GM12878 (cell line): ENCODE data around the gene TYSND1. TPM values are rescaled to one million over a fixed set of nuclear protein-coding genes. Genes with fewer than 3 reads are reported as not detected.
A peak's percentile ranks its signal among the peaks of the same experiment; 100 is the strongest.

Source experiments
- ATAC-seq: fragments of 200-7000 bp; cut with Tn5 transposase; 3 replicates; pipeline ENCODE4 v1.9.1; 2020; ENCODE audit warnings: mild to moderate bottlenecking, moderate library complexity
- BruUV-seq: library from RNA; stranded (reverse); fragments of 400-500 nt; replicated peaks from 2 replicates; lab custom pipeline; 2021; lab: Mats Ljungman, UMichigan
- CTCF ChIA-PET: fragments of 300-600 bp; sonication (Branson Sonifier 250); formaldehyde crosslinking; extraction: SDS; loops from one replicate; lab custom pipeline; 2021; ENCODE audit warnings: inconsistent platforms; lab: Yijun Ruan, JAX
- POLR2A ChIA-PET: fragments of 350-600 bp; formaldehyde crosslinking; extraction: SDS; loops from one replicate; lab custom pipeline; 2021; ENCODE audit warnings: inconsistent platforms; lab: Charles Lee
- RAD21 ChIA-PET: fragments of 300-600 bp; sonication (Branson Sonifier 250); formaldehyde crosslinking; loops from one replicate; lab custom pipeline; 2023; ENCODE audit warnings: antibody characterized with exemption; ENCODE audit not compliant: unreplicated experiment; lab: Charles Lee
- SMC1A ChIA-PET: fragments of 300-600 bp; sonication (Branson Sonifier 250); formaldehyde crosslinking; loops from one replicate; lab custom pipeline; 2023; ENCODE audit not compliant: unreplicated experiment, uncharacterized antibody; lab: Charles Lee
- DNase-seq: peaks from one replicate; pipeline ENCODE4 v3.0.0-alpha.2; 2011; ENCODE audit warnings: low read depth, low spot score
- FAIRE-seq: peaks from 3 replicates; lab custom pipeline; 2011; peaks lifted over from hg19 to GRCh38; lab: Jason Lieb, UNC
- H2AFZ ChIP-seq: 2 replicates; pipeline ENCODE4 v1.6.0; 2011; ENCODE audit warnings: low read depth, low read length, control low read depth; ENCODE audit not compliant: control insufficient read depth
- H3K27ac ChIP-seq: 2 replicates; pipeline ENCODE4 v1.5.1; 2011; ENCODE audit warnings: control low read depth; ENCODE audit not compliant: control insufficient read depth, insufficient read depth
- H3K27me3 ChIP-seq, 2 experiments: replicated peaks in 1 of 2; 2 replicates each; pipeline versions ENCODE4 v1.6.0 to v1.6.1; 2011; ENCODE audit warnings: low read length in 1 of 2; ENCODE audit not compliant: control insufficient read depth in 2 of 2, insufficient read depth in 2 of 2
- H3K36me3 ChIP-seq, 2 experiments: 2 replicates each; pipeline ENCODE4 v1.5.1; 2011; ENCODE audit warnings: low read length in 1 of 2; ENCODE audit not compliant: control insufficient read depth in 2 of 2, insufficient read depth in 2 of 2
- H3K4me1 ChIP-seq: 2 replicates; pipeline ENCODE4 v1.6.1; 2011; ENCODE audit warnings: mild to moderate bottlenecking, low read length, moderate library complexity, mixed read lengths; ENCODE audit not compliant: control insufficient read depth, insufficient read depth
- H3K4me2 ChIP-seq: 2 replicates; pipeline ENCODE4 v1.6.0; 2011; ENCODE audit warnings: control low read depth; ENCODE audit not compliant: control insufficient read depth, insufficient read depth
- H3K4me3 ChIP-seq: fragments of 200-600 bp; sonication (generic); 2 replicates; pipeline ENCODE4 v1.5.1; 2016
- H3K79me2 ChIP-seq: 2 replicates; pipeline ENCODE4 v1.6.0; 2011; ENCODE audit warnings: low read length; ENCODE audit not compliant: control insufficient read depth, insufficient read depth
- H3K9ac ChIP-seq: 2 replicates; pipeline ENCODE4 v1.8.0; 2011; ENCODE audit warnings: low read length, control low read depth, mixed read lengths; ENCODE audit not compliant: control insufficient read depth, insufficient read depth
- H3K9me3 ChIP-seq: replicated peaks from 3 replicates; pipeline ENCODE4 v1.5.1; 2011; ENCODE audit warnings: mild to moderate bottlenecking, low read length; ENCODE audit not compliant: control insufficient read depth, insufficient read depth
- H4K20me1 ChIP-seq: 2 replicates; pipeline ENCODE4 v1.6.0; 2011; ENCODE audit not compliant: control insufficient read depth, insufficient read depth
- BRCA1 ChIP-seq: IDR thresholded peaks from 2 replicates; pipeline ENCODE4 v1.6.1; 2011; ENCODE audit warnings: low read depth, low read length, improper control_type of control experiment
- CEBPB ChIP-seq, 2 experiments: fragments of 150-350 bp in 1 of 2; IDR thresholded peaks; 2 replicates each; pipeline ENCODE4 v1.6.1; 2012 to 2014; ENCODE audit warnings: low read depth in 2 of 2, low read length in 2 of 2, borderline replicate concordance in 1 of 2, inconsistent platforms in 1 of 2
- KDM1A ChIP-seq: fragments of 200-600 bp; sonication (generic); IDR thresholded peaks from 2 replicates; pipeline ENCODE4 v1.6.1; 2016; ENCODE audit warnings: borderline replicate concordance
- MTA3 ChIP-seq: IDR thresholded peaks from 2 replicates; pipeline ENCODE4 v1.6.1; 2012; ENCODE audit warnings: low read length, inconsistent platforms, borderline replicate concordance
- NBN ChIP-seq: fragments of 450-650 bp; IDR thresholded peaks from 2 replicates; pipeline ENCODE4 v1.6.1; 2016
- POLR2AphosphoS2 ChIP-seq: IDR thresholded peaks from 2 replicates; pipeline ENCODE4 v1.6.1; 2011; ENCODE audit warnings: low read depth, mild to moderate bottlenecking, low read length, improper control_type of control experiment, moderate library complexity
- ZSCAN29 ChIP-seq: fragments of 450-650 bp; IDR thresholded peaks from 2 replicates; pipeline ENCODE4 v1.6.1; 2017; ENCODE audit warnings: mild to moderate bottlenecking, moderate library complexity
- WGBS: methylation state at CpG from one replicate; pipeline ENCODE4 v1.1.6; 2016; ENCODE audit warnings: low lambda C conversion rate; ENCODE audit not compliant: insufficient replicate concordance, insufficient coverage; ENCODE audit errors: missing lambda C conversion rate; 5-methylcytosine and 5-hydroxymethylcytosine counted together
- in situ Hi-C: fragments of 300-500 bp; cut with MboI; formaldehyde crosslinking; loops from 9 replicates; pipeline ENCODE4 v1.14.3; 2018; ENCODE audit warnings: mixed read lengths
- intact Hi-C: fragments of 100-400 bp; cut with micrococcal nuclease; formaldehyde crosslinking; loops from one replicate; pipeline ENCODE4 v1.14.2; 2022; ENCODE audit not compliant: unreplicated experiment
- polyA plus RNA-seq, 11 experiments: library from polyadenylated mRNA; depleted of rRNA in 4 of 11; unstranded in 6 of 11; stranded (reverse) in 5 of 11; fragments of >200 nt; fragmentation: Nextera tagmentation in 4 of 11; fragmentation: Illumina TruSeq in 1 of 11; extraction: Ambion mirVana in 4 of 11; extraction: Trizol in 1 of 11; gene quantifications; 1 replicate in 1 of 11; 2 replicates in 10 of 11; pipeline versions ENCODE4 v1.2.1 to v1.2.3, GENCODE V29; 2011 to 2016; ENCODE audit warnings: inconsistent platforms in 2 of 11, missing spikeins in 2 of 11, low read depth in 1 of 11
- total RNA-seq, 4 experiments: library from RNA; depleted of rRNA in 3 of 4; stranded (reverse); fragments of >200 nt in 3 of 4; fragmentation: Illumina TruSeq in 1 of 4; extraction: Trizol in 1 of 4; gene quantifications; 2 replicates each; pipeline versions ENCODE4 v1.2.1 to v1.2.3, GENCODE V29; 2013 to 2021
- TF ChIP-seq, protein P1 (sequence below): IDR thresholded peaks from 2 replicates; pipeline ENCODE4 v1.6.1; 2012; ENCODE audit warnings: low read length, inconsistent platforms
- TF ChIP-seq, protein P2 (sequence below): fragments of 450-650 bp; IDR thresholded peaks from 2 replicates; pipeline ENCODE4 v1.6.1; 2017; ENCODE audit warnings: low read depth, mild to moderate bottlenecking, moderate library complexity

TYSND1 gene
- total and polyA plus RNA-seq, 10 of the 15 experiments (the other 5 are each of a cell fraction or from before 2014, with no cell fraction given), result 1.9 to 21.4 (median 12.0) TPM

DNA sequence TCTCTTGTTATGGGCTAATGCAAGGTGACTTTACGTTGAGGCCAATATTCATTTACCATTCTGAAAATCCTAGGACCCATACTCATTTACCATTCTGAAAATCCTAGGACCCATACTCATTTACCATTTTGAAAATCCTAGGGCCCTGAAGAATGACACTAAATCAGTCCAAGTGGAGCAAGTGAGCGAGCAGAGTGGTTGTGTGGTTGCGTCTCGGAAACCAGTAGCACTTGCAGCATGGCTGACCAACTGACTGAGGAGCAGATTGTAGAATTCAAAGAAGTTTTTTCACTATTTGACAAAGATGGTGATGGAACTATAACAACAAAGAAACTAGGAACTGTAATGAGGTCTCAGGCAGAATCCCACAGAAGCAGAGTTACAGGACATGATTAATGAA is 16.9 kb upstream of the TYSND1 start:
- peaks cover 21% of the 10 kb centered on the region for H3K4me1 ChIP-seq
- peak overlapping the region; percentile 47 for H3K27ac ChIP-seq
- peak overlapping the region; percentile 51 for H3K4me3 ChIP-seq
- SMC1A ChIA-PET, result interaction anchor here (0.8 to 3.3 kb wide), 4 partner anchors 17 to 200 kb away, joined by 4 to 23 read pairs (median 4); partner anchors contain the start of gene TYSND1
- peaks cover 83% of the 10 kb centered on the region for H3K79me2 ChIP-seq
- H3K9ac ChIP-seq, result 0 out of 2 replicates have a peak overlapping the region, but pooled peaks have one; percentile 4
- RAD21 ChIA-PET, result interaction anchor here (1.0 to 3.3 kb wide), 3 partner anchors 17 to 169 kb away, joined by 3 to 30 read pairs (median 3); partner anchors contain the start of gene TYSND1
- in situ Hi-C loops, result no loop called here
- peaks cover 0 to 24% of the 10 kb centered on the region in 2 experiments; a peak in 3 of 4 replicates for H3K36me3 ChIP-seq
- FAIRE-seq (no peak), DNase-seq (no peak)
- no peaks in the 10 kb centered on the region for H3K27me3 ChIP-seq
- BruUV-seq, result no TSS peak
- no peaks in the 10 kb centered on the region for H4K20me1 ChIP-seq
- POLR2A ChIA-PET, result interaction anchor here (1.0 to 1.8 kb wide), 3 partner anchors 12 to 192 kb away, joined by 3 to 7 read pairs (median 4); partner anchors contain the start of gene TYSND1
- no peaks in the 10 kb centered on the region for H3K9me3 ChIP-seq
- CTCF ChIA-PET, result interaction anchor here (1.0 to 3.7 kb wide), 4 partner anchors 17 to 192 kb away, joined by 3 to 35 read pairs (median 4); partner anchors contain the start of gene TYSND1
- TF ChIP-seq KDM1A (no peak), ZSCAN29 (no peak)
- TF ChIP-seq, all 136 proteins: peak for 0
- Histone ChIP-seq H2AFZ (no peak overlapping the region), H3K4me2 (peak overlapping the region; percentile 78)
- intact Hi-C loops, result no loop called here
- 90% methylated on average over 4 of the region's 4 CpGs for WGBS
- no peak for ATAC-seq

DNA sequence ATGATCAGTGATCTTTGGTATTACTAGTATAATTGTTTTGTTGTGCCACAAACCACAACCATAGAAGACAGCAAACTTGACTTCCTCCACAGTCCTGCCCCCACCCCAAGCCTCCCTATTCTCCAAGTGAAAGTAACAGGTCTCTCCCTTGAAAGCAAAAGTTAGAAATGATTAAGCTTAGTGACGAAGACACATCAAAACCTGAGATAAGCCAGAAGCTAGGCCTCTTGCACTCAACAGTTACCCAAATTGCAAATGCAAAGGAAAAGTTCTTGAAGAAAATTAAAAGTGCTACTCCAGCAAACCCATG is 16.3 kb upstream of the TYSND1 start:
- intact Hi-C loops, result no loop called here
- TF ChIP-seq, protein P1, sequence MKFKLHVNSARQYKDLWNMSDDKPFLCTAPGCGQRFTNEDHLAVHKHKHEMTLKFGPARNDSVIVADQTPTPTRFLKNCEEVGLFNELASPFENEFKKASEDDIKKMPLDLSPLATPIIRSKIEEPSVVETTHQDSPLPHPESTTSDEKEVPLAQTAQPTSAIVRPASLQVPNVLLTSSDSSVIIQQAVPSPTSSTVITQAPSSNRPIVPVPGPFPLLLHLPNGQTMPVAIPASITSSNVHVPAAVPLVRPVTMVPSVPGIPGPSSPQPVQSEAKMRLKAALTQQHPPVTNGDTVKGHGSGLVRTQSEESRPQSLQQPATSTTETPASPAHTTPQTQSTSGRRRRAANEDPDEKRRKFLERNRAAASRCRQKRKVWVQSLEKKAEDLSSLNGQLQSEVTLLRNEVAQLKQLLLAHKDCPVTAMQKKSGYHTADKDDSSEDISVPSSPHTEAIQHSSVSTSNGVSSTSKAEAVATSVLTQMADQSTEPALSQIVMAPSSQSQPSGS, result peak; percentile 59
- TF ChIP-seq BRCA1 (no peak), MTA3 (peak; percentile 69; the same call in 1 of the 2 replicates), CEBPB (IDR thresholded peaks at IDR 0.05; ENCODE audit: borderline replicate concordance in 1 of 2, low read depth in 2 of 2, low read length in 2 of 2) (no peak), NBN (0 out of 2 replicates have a peak, but pooled peaks have one; percentile 24), POLR2AphosphoS2 (no peak)
- TF ChIP-seq, protein P2, sequence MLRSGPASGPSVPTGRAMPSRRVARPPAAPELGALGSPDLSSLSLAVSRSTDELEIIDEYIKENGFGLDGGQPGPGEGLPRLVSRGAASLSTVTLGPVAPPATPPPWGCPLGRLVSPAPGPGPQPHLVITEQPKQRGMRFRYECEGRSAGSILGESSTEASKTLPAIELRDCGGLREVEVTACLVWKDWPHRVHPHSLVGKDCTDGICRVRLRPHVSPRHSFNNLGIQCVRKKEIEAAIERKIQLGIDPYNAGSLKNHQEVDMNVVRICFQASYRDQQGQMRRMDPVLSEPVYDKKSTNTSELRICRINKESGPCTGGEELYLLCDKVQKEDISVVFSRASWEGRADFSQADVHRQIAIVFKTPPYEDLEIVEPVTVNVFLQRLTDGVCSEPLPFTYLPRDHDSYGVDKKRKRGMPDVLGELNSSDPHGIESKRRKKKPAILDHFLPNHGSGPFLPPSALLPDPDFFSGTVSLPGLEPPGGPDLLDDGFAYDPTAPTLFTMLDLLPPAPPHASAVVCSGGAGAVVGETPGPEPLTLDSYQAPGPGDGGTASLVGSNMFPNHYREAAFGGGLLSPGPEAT, result peak; percentile 59; the same call in 1 of the 2 replicates

More for the DNA sequence above, 16.3 kb upstream of the TYSND1 start:
- no peak overlapping the region for H3K9ac ChIP-seq
- DNase-seq, result peak; percentile 43
- peak; percentile 7 for FAIRE-seq
- peak; percentile 92 for ATAC-seq
- peaks cover 78% of the 10 kb centered on the region for H3K79me2 ChIP-seq
- BruUV-seq, result no TSS peak
- no peak overlapping the region; the same call in 1 of the 2 replicates for H3K4me3 ChIP-seq
- H4K20me1 ChIP-seq, result no peaks in the 10 kb centered on the region
- peak overlapping the region; percentile 78 for H3K4me2 ChIP-seq
- H3K27ac ChIP-seq, result no peak overlapping the region
- ChIA-PET RAD21 (interaction anchor here (1.0 to 3.3 kb wide), 3 partner anchors 16 to 170 kb away, joined by 3 to 30 read pairs (median 3); partner anchors contain the start of gene TYSND1), CTCF (interaction anchor here (1.0 to 3.7 kb wide), 4 partner anchors 16 to 193 kb away, joined by 3 to 35 read pairs (median 4); partner anchors contain the start of gene TYSND1), POLR2A (interaction anchor here (1.0 to 1.8 kb wide), 3 partner anchors 13 to 193 kb away, joined by 3 to 7 read pairs (median 4); partner anchors contain the start of gene TYSND1), SMC1A (interaction anchor here (0.8 to 3.3 kb wide), 4 partner anchors 17 to 201 kb away, joined by 4 to 23 read pairs (median 4); partner anchors contain the start of gene TYSND1)
- peaks cover 21% of the 10 kb centered on the region for H3K4me1 ChIP-seq
- peaks cover 0 to 24% of the 10 kb centered on the region in 2 experiments; a peak in 3 of 4 replicates for H3K36me3 ChIP-seq
- 0% methylated on average over 1 of the region's 1 CpG for WGBS
- no peaks in the 10 kb centered on the region for H3K9me3 ChIP-seq
- H2AFZ ChIP-seq, result no peak overlapping the region
- in situ Hi-C loops, result no loop called here
- no peaks in the 10 kb centered on the region for H3K27me3 ChIP-seq
